ENCODE results near the gene NAXD. TPM values are rescaled to one million over a fixed set of nuclear protein-coding genes. Genes with fewer than 3 reads are reported as not detected.

The NAXD gene
- total RNA-seq, 1 experiment from 2014 or later: 11.5 TPM

DNA sequence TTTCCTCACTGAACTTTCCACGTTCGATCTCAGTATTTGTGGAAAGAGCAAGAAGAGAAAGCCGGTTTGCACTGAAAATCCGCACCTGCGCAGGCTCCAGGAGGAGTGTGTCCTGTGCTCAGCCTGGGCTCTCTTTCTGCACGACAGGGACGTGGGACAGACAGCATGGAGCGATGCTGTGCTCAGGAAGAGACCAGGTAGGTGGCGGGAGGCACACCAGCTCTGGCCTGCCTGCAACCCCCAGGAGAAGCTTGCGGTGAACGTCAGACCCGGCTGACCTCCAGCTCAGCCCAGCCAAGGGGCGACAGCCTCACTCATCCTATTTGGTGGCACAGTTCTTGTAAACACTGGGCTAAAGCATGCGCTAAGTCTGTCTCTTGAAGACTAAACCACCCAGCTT is 35.9 kb downstream of the NAXD start:
- H3K27me3 Mint-ChIP-seq (ENCODE audit: unreplicated experiment): no peaks in the 10 kb centered on the region
- H3K4me3 Mint-ChIP-seq (ENCODE audit: low read depth, unreplicated experiment): no peak overlapping the region
- peaks cover 5% of the 10 kb centered on the region for H3K36me3 Mint-ChIP-seq (ENCODE audit: insufficient read depth, unreplicated experiment)
- TF ChIP-seq, protein P1, sequence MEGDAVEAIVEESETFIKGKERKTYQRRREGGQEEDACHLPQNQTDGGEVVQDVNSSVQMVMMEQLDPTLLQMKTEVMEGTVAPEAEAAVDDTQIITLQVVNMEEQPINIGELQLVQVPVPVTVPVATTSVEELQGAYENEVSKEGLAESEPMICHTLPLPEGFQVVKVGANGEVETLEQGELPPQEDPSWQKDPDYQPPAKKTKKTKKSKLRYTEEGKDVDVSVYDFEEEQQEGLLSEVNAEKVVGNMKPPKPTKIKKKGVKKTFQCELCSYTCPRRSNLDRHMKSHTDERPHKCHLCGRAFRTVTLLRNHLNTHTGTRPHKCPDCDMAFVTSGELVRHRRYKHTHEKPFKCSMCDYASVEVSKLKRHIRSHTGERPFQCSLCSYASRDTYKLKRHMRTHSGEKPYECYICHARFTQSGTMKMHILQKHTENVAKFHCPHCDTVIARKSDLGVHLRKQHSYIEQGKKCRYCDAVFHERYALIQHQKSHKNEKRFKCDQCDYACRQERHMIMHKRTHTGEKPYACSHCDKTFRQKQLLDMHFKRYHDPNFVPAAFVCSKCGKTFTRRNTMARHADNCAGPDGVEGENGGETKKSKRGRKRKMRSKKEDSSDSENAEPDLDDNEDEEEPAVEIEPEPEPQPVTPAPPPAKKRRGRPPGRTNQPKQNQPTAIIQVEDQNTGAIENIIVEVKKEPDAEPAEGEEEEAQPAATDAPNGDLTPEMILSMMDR (IDR thresholded peaks at IDR 0.05; ENCODE audit: unreplicated experiment): no peak
- CTCF ChIA-PET: no interaction called here
- no peaks in the 10 kb centered on the region for H3K9me3 Mint-ChIP-seq (ENCODE audit: low read depth, unreplicated experiment)
- BruUV-seq (replicated peaks): no TSS peak
- H3K4me1 Mint-ChIP-seq (ENCODE audit: low read depth, unreplicated experiment): no peaks in the 10 kb centered on the region
- no peak overlapping the region for H3K27ac Mint-ChIP-seq (ENCODE audit: unreplicated experiment)
- intact Hi-C loops (cut with micrococcal nuclease; ENCODE audit: unreplicated experiment): no loop called here
- no peak for DNase-seq

DNA sequence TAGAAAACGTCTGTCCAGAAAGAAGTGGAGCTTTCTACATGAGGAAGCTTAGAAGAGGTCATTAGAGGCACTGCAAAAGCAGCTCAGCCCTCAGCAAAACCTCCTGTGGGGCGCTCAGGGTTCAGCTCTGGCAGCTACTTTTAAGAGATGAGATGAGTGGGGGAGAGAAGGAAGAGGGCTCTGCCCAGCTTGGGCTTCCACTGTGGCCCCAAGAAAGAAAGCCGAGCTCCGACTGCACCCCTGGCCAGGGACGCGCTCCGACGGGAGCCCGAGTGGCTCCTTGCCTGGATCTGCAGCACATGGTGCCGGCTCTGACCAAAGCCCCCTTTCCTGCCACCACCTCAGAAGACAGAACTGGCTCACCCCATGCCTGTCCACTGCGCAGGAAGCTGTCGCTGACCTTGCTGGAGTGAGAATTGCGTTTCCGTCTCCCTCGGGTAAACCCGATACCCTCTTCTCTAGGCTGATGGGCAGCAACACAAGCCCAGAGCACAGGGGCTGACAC is 36.4 kb downstream of the NAXD start:
- H3K27me3 Mint-ChIP-seq (ENCODE audit: unreplicated experiment): no peaks in the 10 kb centered on the region
- H3K4me1 Mint-ChIP-seq (ENCODE audit: low read depth, unreplicated experiment): no peaks in the 10 kb centered on the region
- no peak overlapping the region for H3K27ac Mint-ChIP-seq (ENCODE audit: unreplicated experiment)
- no peak for DNase-seq
- intact Hi-C loops (cut with micrococcal nuclease; ENCODE audit: unreplicated experiment): no loop called here
- no peaks in the 10 kb centered on the region for H3K9me3 Mint-ChIP-seq (ENCODE audit: low read depth, unreplicated experiment)
- CTCF ChIA-PET: no interaction called here
- peaks cover 5% of the 10 kb centered on the region for H3K36me3 Mint-ChIP-seq (ENCODE audit: insufficient read depth, unreplicated experiment)
- BruUV-seq (replicated peaks): no TSS peak
- no peak overlapping the region for H3K4me3 Mint-ChIP-seq (ENCODE audit: low read depth, unreplicated experiment)
- TF ChIP-seq, protein P1 (IDR thresholded peaks at IDR 0.05; ENCODE audit: unreplicated experiment): no peak

- no peaks in the 10 kb centered on the region for H3K4me1 Mint-ChIP-seq (ENCODE audit: low read depth, unreplicated experiment)
- intact Hi-C loops (cut with micrococcal nuclease; ENCODE audit: unreplicated experiment): no loop called here
- no peaks in the 10 kb centered on the region for H3K27me3 Mint-ChIP-seq (ENCODE audit: unreplicated experiment)
- DNase-seq: no peak
- H3K9me3 Mint-ChIP-seq (ENCODE audit: low read depth, unreplicated experiment): no peaks in the 10 kb centered on the region
- CTCF ChIA-PET: no interaction called here
- BruUV-seq (replicated peaks): no TSS peak
- H3K4me3 Mint-ChIP-seq (ENCODE audit: low read depth, unreplicated experiment): no peak overlapping the region
- peaks cover 5% of the 10 kb centered on the region for H3K36me3 Mint-ChIP-seq (ENCODE audit: insufficient read depth, unreplicated experiment)
- TF ChIP-seq, protein P1 (IDR thresholded peaks at IDR 0.05; ENCODE audit: unreplicated experiment): no peak
- no peak overlapping the region for H3K27ac Mint-ChIP-seq (ENCODE audit: unreplicated experiment)
Observed at GRCh38 chr13:110652231-110652730, 36.9 kb downstream of the NAXD start.

- Mint-ChIP-seq H3K27ac (ENCODE audit: unreplicated experiment) (no peak overlapping the region), H3K36me3 (ENCODE audit: insufficient read depth, unreplicated experiment) (peaks cover 5% of the 10 kb centered on the region), H3K4me1 (ENCODE audit: low read depth, unreplicated experiment) (no peaks in the 10 kb centered on the region), H3K9me3 (ENCODE audit: low read depth, unreplicated experiment) (no peaks in the 10 kb centered on the region), H3K4me3 (ENCODE audit: low read depth, unreplicated experiment) (no peak overlapping the region), H3K27me3 (ENCODE audit: unreplicated experiment) (no peaks in the 10 kb centered on the region)
- BruUV-seq (replicated peaks): no TSS peak
- CTCF ChIA-PET: no interaction called here
- intact Hi-C loops (cut with micrococcal nuclease; ENCODE audit: unreplicated experiment): no loop called here
- TF ChIP-seq, protein P1 (IDR thresholded peaks at IDR 0.05; ENCODE audit: unreplicated experiment): no peak
- DNase-seq: no peak
Observed at GRCh38 chr13:110652764-110653163, 37.4 kb downstream of the NAXD start.
